ENCODE results near the gene PLCH2.

DNA sequence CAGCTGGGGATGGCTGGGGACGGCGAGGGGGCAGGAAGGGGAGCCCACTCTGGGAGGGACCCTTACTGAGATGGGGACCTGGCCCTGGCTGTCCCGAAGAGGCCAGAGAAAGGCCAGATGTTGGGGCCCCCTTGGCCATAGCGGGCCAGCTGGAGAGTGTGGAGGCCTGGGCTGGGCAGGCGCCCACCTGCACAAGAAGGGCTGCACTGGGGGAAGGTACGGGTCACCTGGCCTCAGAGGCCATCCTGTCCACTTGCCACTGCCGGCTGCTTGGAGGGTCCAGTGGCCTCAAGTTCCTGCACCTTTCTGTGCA lies 5.0 kb upstream of the PLCH2 start:
- TF ChIP-seq ZNF451 (CRISPR knock-in tag; IDR thresholded peaks at IDR 0.05) (no peak), ZNF207 (IDR thresholded peaks at IDR 0.05; ENCODE audit: borderline replicate concordance) (no peak), MEIS1 (CRISPR knock-in tag; IDR thresholded peaks at IDR 0.05; ENCODE audit: borderline replicate concordance) (no peak), YY1 (IDR thresholded peaks at IDR 0.05; ENCODE audit: insufficient read depth, insufficient replicate concordance, low read depth, low read length) (no peak)
- TF ChIP-seq, protein P1, sequence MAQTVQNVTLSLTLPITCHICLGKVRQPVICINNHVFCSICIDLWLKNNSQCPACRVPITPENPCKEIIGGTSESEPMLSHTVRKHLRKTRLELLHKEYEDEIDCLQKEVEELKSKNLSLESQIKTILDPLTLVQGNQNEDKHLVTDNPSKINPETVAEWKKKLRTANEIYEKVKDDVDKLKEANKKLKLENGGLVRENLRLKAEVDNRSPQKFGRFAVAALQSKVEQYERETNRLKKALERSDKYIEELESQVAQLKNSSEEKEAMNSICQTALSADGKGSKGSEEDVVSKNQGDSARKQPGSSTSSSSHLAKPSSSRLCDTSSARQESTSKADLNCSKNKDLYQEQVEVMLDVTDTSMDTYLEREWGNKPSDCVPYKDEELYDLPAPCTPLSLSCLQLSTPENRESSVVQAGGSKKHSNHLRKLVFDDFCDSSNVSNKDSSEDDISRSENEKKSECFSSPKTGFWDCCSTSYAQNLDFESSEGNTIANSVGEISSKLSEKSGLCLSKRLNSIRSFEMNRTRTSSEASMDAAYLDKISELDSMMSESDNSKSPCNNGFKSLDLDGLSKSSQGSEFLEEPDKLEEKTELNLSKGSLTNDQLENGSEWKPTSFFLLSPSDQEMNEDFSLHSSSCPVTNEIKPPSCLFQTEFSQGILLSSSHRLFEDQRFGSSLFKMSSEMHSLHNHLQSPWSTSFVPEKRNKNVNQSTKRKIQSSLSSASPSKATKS (CRISPR knock-in tag; IDR thresholded peaks at IDR 0.05): no peak

All from HepG2 (cell line).